Measurements from ENCODE around the gene TMTC2. TPM values are rescaled to one million over a fixed set of nuclear protein-coding genes. Genes with fewer than 3 reads are reported as not detected.

TMTC2 gene
- total RNA-seq, 1 donor from 2014 or later: 12.3 TPM

DNA sequence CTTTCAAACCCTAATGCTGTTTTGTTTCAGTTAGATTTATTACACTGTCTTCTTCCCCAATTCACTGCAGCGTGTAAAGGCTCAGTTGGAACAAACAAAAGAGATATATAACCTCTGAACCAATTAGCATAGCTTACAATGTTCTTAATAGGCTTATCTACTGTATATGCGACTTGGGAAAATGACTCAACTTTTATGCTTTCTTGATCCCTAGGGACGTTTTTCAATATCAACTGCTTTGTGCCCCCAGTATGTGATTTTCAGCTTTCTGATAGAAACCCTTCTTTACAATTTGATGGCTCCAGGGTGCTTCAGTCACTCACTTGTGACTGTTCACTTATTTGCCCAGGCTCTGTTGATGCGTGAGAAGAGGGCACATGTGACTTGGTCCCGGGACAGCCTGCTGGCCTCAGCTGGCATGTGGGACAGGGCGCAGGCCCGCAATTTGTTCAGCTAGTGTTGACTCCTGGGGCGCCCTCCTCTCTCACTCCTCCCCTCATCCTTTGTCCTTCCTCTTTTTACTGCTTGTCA is 107.1 kb downstream of the TMTC2 start:
- TF ChIP-seq, protein P1, sequence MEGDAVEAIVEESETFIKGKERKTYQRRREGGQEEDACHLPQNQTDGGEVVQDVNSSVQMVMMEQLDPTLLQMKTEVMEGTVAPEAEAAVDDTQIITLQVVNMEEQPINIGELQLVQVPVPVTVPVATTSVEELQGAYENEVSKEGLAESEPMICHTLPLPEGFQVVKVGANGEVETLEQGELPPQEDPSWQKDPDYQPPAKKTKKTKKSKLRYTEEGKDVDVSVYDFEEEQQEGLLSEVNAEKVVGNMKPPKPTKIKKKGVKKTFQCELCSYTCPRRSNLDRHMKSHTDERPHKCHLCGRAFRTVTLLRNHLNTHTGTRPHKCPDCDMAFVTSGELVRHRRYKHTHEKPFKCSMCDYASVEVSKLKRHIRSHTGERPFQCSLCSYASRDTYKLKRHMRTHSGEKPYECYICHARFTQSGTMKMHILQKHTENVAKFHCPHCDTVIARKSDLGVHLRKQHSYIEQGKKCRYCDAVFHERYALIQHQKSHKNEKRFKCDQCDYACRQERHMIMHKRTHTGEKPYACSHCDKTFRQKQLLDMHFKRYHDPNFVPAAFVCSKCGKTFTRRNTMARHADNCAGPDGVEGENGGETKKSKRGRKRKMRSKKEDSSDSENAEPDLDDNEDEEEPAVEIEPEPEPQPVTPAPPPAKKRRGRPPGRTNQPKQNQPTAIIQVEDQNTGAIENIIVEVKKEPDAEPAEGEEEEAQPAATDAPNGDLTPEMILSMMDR (conservative IDR thresholded peaks at IDR 0.05): no peak
- Mint-ChIP-seq H3K27ac (ENCODE audit: unreplicated experiment) (no peak overlapping the region), H3K36me3 (ENCODE audit: low read depth) (no peaks in the 10 kb centered on the region), H3K4me1 (peaks cover 33% of the 10 kb centered on the region), H3K27me3 (ENCODE audit: low read depth) (no peaks in the 10 kb centered on the region), H3K4me3 (peak overlapping the region; percentile 35), H3K9me3 (no peaks in the 10 kb centered on the region)
- DNase-seq (ENCODE audit: low read depth, low spot score): no peak

DNA sequence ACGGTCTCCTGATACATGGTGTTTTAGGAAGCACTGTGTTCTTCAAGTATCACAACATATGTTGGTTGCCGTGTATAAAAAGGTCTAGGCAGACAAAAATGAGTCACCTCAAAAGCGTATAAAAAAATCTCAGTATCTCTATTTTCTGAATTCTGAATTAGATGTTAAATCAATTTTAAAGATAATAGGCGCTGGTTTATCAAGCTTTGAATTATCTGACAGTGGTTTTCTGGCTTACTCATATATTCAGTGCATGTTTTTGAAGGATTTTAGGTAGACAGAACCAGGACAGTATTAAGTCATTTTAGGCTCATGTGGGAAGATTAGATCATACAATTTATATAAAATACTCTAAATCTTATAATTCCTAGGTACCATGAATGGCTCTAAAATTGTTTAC is 110.8 kb downstream of the TMTC2 start:
- no peak for DNase-seq (ENCODE audit: low read depth, low spot score)
- Mint-ChIP-seq H3K9me3 (peaks cover 4% of the 10 kb centered on the region), H3K36me3 (ENCODE audit: low read depth) (peaks cover 3% of the 10 kb centered on the region), H3K4me1 (peaks cover 32% of the 10 kb centered on the region), H3K4me3 (no peak overlapping the region), H3K27ac (ENCODE audit: unreplicated experiment) (no peak overlapping the region), H3K27me3 (ENCODE audit: low read depth) (no peaks in the 10 kb centered on the region)
- TF ChIP-seq, protein P1 (conservative IDR thresholded peaks at IDR 0.05): no peak

DNA sequence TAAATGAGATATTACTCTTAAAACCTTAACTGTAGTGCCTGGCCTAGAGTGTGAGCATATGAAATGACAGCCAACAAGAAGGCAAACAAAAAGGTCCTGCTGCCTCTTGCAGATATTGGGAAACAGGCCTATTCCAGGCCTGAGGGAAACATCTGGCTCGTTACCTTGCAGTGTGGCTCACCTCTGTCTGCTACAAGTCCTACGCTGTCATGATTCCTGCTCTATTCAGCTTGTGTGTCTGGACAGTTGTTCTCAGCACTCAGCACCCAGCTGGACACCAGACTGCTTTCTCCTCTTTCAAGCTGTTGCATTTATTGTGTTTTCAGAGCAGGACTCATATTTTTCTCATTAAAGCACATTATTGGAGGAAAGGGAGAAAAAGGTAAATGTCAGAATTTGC is 113.5 kb downstream of the TMTC2 start:
- no peaks in the 10 kb centered on the region for H3K27me3 Mint-ChIP-seq (ENCODE audit: low read depth)
- no peak for DNase-seq (ENCODE audit: low read depth, low spot score)

DNA sequence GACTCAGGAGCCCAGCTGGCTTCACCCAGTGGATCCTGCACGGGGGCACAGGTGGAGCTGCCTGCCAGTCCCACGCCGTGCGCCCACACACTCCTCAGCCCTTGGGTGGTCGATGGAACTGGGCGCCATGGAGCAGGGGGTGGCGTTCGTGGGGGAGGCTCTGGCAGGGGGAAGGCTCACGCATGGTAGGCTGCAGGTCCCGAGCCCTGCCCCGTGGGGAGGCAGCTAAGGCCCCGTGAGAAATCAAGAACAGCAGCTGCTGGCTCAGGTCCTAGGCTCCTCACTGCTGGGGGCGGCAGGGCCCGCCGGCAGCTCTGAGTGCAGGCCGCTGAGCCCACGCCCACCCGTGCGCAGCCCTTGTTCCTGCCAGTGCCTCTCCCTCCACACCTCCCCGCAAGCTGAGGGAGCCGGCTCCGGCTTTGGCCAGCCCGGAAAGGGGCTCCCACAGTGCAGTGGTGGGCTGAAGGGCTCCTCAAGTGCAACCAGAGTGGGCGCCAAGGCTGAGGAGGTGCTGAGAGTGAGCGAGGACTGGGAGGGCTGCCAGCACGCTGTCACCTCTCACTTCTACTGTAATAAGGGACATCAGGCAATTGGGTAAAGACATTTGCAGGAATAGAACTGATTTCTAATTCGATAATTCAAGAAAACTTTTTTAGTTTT is 115.4 kb downstream of the TMTC2 start:
- Mint-ChIP-seq H3K9me3 (peaks cover 4% of the 10 kb centered on the region), H3K4me3 (no peak overlapping the region), H3K36me3 (ENCODE audit: low read depth) (peaks cover 5% of the 10 kb centered on the region), H3K27me3 (ENCODE audit: low read depth) (no peaks in the 10 kb centered on the region), H3K27ac (ENCODE audit: unreplicated experiment) (no peak overlapping the region), H3K4me1 (no peaks in the 10 kb centered on the region)
- TF ChIP-seq, protein P1 (conservative IDR thresholded peaks at IDR 0.05): no peak
- DNase-seq (ENCODE audit: low read depth, low spot score): no peak

More for the DNA sequence above, 113.5 kb downstream of the TMTC2 start:
- H3K9me3 Mint-ChIP-seq: peaks cover 4% of the 10 kb centered on the region
- H3K4me3 Mint-ChIP-seq: no peak overlapping the region
- peaks cover 12% of the 10 kb centered on the region for H3K4me1 Mint-ChIP-seq
- TF ChIP-seq, protein P1 (conservative IDR thresholded peaks at IDR 0.05): no peak
- peaks cover 3% of the 10 kb centered on the region for H3K36me3 Mint-ChIP-seq (ENCODE audit: low read depth)
- no peak overlapping the region for H3K27ac Mint-ChIP-seq (ENCODE audit: unreplicated experiment)

DNA sequence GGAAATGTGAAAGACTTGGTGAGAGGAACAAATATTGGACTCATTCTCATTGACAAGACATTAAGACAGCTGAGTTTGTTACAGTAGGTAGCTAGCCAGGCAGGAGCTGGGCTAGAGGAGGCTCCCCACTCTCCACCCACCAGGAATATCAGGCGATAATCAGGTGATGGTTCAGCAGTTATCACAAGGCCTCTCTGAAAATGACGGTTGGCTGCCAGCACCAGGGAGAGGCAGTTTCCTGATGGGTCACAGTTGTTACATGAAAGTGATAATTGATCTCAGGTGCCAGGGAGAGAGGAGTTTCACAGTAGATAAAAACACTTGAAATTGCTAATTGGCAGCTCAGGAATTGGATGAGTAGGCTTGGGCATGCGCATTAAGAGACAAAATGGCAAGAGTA is 116.5 kb downstream of the TMTC2 start:
- TF ChIP-seq, protein P1 (conservative IDR thresholded peaks at IDR 0.05): no peak
- DNase-seq (ENCODE audit: low read depth, low spot score): no peak

More for the DNA sequence above, 116.5 kb downstream of the TMTC2 start:
- peaks cover 4% of the 10 kb centered on the region for H3K9me3 Mint-ChIP-seq
- H3K27ac Mint-ChIP-seq (ENCODE audit: unreplicated experiment): no peak overlapping the region
- H3K4me3 Mint-ChIP-seq: no peak overlapping the region
- peaks cover 5% of the 10 kb centered on the region for H3K36me3 Mint-ChIP-seq (ENCODE audit: low read depth)
- no peaks in the 10 kb centered on the region for H3K27me3 Mint-ChIP-seq (ENCODE audit: low read depth)
- H3K4me1 Mint-ChIP-seq: no peaks in the 10 kb centered on the region

Data from neural crest cell (in vitro differentiated cells).